HL-60 (cell line): ENCODE results near the gene FAM221B.
A peak's percentile ranks its signal among the peaks of the same experiment; 100 is the strongest.

Experiments
- DNase-seq, 2 experiments: peaks; one replicate each; pipeline ENCODE4 v3.0.0-alpha.2; 2010 to 2020; ENCODE audit warnings: low read depth in 1 of 2, low spot score in 1 of 2
- H3K27ac ChIP-seq: fragments of 250-450 bp; sonication (Bioruptor Pico); replicated peaks from 2 replicates; pipeline ENCODE4 v1.5.1; 2020; ENCODE audit warnings: mild to moderate bottlenecking, moderate library complexity
- H3K27me3 ChIP-seq: fragments of 250-450 bp; sonication (Bioruptor Pico); 2 replicates; pipeline ENCODE4 v1.5.1; 2021; ENCODE audit warnings: mild to moderate bottlenecking, moderate library complexity; ENCODE audit not compliant: insufficient read depth, poor library complexity, severe bottlenecking
- H3K4me3 ChIP-seq: replicated peaks from 2 replicates; pipeline ENCODE4 v1.5.1; 2011; ENCODE audit warnings: mild to moderate bottlenecking, control low read depth, low read length; ENCODE audit not compliant: insufficient read depth
- CTCF ChIP-seq: IDR thresholded peaks from one replicate; pipeline ENCODE4 v1.5.1; 2011; ENCODE audit warnings: low read length, control low read depth, inconsistent platforms; ENCODE audit not compliant: insufficient read depth
- GABPA ChIP-seq: IDR thresholded peaks from 2 replicates; pipeline ENCODE4 v1.6.1; 2012; ENCODE audit warnings: low read depth
- POLR2AphosphoS5 ChIP-seq: IDR thresholded peaks from 2 replicates; pipeline ENCODE4 v1.6.1; 2012; ENCODE audit warnings: low read depth
- REST ChIP-seq: IDR thresholded peaks from 2 replicates; pipeline ENCODE4 v1.6.1; 2012; ENCODE audit warnings: low read depth; ENCODE audit not compliant: insufficient replicate concordance
- SPI1 ChIP-seq: IDR thresholded peaks from 2 replicates; pipeline ENCODE4 v1.6.1; 2012; ENCODE audit warnings: low read depth, mild to moderate bottlenecking, borderline replicate concordance

Gene FAM221B

GRCh38 chr9:35813434-35814105 is 15.0 kb downstream of the FAM221B start:
- Histone ChIP-seq H3K27ac (peak overlapping the region; percentile 94), H3K4me3 (no peak overlapping the region)
- peak in 1 of 2 experiments; percentile 28 for DNase-seq

GRCh38 chr9:35812025-35812602 is 16.4 kb downstream of the FAM221B start, which contains the start of gene SPAG8:
TSS of gene SPAG8 (minus strand) at chr9:35812262. CDS start at chr9:35812147, 115 bp downstream.
- TF ChIP-seq POLR2AphosphoS5 (peak; percentile 54; the same call in 1 of the 2 replicates), SPI1 (peak; percentile 48; the same call in 1 of the 2 replicates), GABPA (peak; percentile 99), CTCF (no peak)
- DNase-seq = peak; percentile 99 to 100
- Histone ChIP-seq H3K27ac (peak within 1 kb of the TSS; percentile 69), H3K4me3 (peak within 1 kb of the TSS; percentile 57), H3K27me3 (no peaks in the 10 kb centered on the region)

More at GRCh38 chr9:35813434-35814105, 15.0 kb downstream of the FAM221B start:
- TF ChIP-seq POLR2AphosphoS5 (no peak), SPI1 (no peak), CTCF (no peak), GABPA (no peak), REST (no peak)
- H3K27me3 ChIP-seq = no peaks in the 10 kb centered on the region

- Histone ChIP-seq H3K27ac (peak overlapping the region; percentile 69), H3K27me3 (no peaks in the 10 kb centered on the region), H3K4me3 (peak overlapping the region; percentile 57)
- DNase-seq = no peak
- TF ChIP-seq GABPA (no peak), REST (no peak), POLR2AphosphoS5 (no peak), CTCF (no peak), SPI1 (no peak)
Measured at GRCh38 chr9:35811381-35812024, 17.0 kb downstream of the FAM221B start.
